NCI-H1417 (cell line): ENCODE results near the gene COX6A2.

Experiments
- DNase-seq, 3 experiments: peaks; one replicate each; lab custom pipeline; 2025; lab: John Stamatoyannopoulos, UW

COX6A2 gene

DNA sequence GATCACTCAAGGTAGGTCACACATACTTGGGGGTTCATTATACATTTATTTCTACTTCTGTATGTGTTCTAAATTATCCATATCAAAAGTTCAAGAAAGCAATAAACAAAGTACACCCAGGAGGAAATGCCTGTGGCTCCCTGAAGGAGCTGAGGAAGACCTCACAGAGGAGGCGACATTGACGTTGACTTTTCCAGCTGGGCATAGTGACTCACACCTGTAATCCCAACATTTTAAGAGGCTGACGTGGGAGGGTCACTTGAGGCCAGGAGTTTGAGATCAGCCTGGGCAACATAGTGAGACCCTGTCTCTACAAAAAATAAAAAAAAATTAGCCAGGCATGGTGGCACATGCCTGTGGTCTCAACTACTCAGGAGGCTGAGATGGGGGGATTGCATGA, 18.7 kb downstream of the COX6A2 start:
- DNase-seq: no peak

DNA sequence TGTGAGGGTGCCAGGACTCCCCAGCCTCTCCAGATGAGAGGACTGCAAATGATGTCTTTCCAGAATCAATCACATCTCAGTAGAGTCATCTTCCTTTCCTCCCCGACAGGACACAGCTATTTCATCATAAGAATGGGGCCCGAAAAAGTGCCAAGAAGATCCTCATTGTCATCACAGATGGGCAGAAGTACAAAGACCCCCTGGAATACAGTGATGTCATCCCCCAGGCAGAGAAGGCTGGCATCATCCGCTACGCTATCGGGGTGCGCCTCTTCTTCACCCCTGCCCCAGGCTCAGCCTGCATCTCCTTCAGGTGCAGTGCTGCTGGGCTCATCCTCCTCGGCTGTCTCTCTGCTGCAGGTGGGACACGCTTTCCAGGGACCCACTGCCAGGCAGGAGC, 20.8 kb downstream of the COX6A2 start:
- no peak for DNase-seq

DNA sequence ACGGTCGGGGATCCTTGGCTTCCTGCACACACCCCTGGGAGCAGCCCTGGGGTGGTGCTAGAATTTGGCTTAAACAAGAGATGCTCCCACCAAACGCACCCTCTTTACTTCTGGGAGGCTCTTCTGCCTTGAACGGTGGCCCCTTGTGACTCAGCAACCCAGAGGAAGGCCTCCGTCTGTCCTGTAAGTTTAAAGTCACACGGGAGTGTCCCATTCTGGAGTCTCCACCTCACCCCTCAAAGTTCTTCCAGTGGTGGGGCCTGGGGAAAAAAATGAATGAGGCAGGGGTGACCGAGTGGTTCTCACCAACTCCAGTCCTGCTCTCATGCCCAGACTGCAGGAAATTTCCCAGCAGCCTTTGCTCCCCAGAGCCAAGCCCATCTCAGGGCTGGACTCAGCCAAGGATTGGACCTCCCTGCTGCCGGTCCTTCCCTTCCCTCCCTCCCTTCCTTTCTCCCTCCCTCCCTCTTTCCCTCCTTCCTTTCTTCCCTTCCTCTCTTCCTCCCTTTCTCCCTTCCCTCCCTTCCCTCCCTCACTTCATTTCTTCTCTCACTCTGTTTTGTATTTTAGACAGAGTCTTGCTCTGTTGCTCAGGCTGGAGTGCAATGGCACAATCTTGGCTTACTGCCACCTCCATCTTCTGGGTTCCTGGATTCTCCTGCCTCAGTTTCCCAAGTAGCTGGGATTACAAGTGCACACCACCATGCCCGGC, 23.7 kb downstream of the COX6A2 start:
- no peak for DNase-seq

DNA sequence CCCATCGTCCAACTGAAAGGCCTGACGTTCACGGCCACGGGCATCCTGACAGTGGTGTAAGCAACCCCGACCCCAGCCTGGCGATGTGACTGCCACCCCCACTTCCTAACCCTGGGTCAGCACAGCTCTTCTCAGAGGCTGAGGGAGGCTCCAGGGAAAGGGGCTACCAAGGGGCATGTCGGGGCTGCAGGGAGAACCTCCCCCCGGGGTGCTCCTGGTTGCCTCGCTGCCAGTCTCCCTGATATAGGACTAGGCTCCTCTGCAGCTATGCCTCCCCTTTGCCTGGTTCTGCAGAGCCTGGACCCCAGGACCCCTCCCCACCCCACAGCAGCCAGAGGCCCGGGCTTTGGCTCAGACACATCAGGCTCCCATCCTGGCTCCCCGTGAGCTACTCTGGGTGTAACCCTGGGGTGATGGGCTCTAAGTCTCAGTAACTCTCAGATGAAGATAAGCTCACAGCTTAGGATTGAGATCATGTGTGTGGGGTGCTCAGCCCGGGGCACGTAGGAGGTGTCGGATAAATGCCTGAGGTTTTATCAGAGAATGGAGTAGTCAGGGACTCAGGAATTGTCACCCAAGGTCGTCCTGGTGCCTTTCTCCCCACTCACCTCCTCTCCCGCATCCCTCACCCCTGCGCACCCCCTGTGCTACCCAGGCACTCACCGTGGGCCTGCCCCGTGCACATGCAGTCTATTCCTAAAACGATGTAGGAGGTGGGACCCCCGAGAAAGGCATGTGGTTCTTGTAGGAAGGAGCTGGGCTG, 24.4 kb downstream of the COX6A2 start:
- no peak for DNase-seq

DNA sequence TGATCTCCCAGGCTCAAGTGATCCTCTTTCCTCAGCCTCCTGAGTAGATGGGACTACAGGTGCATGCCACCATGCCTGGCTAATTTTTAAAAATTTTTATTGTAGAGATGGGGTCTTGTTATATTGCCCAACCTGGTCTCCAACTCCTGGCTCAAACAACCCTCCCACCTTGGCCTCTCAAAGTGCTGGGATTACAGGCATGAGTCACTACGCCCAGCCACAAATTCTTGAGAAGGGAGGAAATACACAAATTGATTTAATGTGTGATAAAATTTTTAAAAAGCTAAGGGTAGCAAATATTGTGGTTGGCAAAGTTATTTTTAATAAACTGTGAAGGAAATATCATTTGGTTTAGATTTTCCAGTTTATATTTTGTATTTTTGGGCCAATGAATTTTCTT, 25.5 kb downstream of the COX6A2 start:
- DNase-seq: no peak

DNA sequence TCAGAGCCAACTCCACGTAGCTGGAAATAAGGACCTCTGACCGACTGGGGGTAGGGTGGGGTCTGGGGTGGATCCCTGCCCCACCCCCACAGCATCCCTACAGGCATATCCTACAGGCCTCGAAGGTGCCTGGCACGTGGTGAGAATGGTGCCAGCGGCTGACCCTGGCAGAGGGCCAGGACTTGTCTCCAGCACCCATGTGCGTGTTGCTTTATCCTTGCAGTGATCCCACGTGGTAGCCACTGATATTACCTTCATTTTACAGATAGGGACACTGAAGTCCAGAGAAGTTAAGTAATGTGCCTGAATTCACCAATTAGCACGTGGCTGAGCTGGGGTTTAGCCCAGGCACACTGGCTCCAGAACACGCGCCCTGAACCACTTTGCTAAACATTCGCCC, 26.7 kb downstream of the COX6A2 start:
- no peak for DNase-seq

DNA sequence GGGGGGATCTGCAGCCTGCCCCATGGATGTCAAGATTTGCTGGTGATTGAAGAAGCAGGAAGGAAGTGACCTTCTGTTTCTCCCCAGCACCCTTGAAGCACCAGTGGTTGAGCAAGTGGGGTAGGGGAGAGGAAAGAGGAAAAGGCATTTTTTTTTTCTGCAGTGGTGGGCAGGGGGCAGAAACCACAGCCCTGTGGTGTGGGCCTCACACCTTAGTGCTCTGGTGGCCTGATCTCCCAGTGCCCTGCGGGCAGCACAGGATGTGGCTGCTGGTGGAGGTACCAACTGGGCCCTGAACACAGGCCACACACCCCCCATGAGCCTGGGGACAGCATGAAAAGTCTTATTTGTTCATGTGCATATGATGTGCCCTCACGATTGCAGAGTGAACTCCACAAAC, 28.0 kb downstream of the COX6A2 start:
- no peak for DNase-seq

DNA sequence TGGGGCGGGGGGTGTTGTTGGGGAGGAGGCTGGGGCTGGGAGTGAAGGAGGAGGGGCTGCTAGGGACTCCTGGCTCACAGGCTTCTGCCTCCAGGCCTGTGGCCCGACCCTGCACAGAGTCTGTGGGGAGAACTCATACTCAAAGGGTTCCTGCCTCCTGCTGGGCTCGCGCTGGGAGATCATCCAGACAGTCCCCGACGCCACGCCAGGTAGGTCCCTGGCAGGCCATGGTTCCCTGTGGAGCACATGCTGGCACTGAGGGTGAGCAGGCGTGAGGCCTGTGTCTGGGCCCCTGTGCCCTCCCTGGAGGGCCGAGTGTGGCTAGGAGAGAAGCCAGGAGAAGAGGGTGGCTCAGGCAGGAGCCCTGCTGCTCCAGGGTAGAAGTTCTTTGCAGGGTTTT, 30.5 kb downstream of the COX6A2 start:
- no peak for DNase-seq

DNA sequence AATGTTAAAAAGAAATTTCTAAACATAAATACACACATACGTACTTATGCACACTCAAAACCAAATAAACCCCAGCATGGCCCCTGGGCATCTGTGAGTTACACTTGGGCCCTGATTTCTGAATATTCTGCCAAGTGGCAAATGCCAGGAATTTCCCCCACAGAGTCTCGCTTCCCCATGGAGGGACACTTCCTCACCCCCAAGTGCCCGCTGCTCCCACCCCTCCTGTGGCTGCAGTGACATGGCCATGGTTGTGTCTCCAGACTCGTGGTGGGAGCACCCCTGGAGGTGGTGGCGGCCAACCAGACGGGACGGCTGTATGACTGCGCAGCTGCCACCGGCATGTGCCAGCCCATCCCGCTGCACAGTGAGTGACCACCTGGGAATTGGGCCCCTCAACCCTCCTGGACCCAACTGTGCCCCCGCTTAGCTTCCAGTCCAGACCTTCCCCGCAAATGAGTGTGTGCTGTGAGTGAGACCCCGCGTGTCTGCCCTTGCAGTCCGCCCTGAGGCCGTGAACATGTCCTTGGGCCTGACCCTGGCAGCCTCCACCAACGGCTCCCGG, 31.0 kb downstream of the COX6A2 start:
- no peak for DNase-seq

DNA sequence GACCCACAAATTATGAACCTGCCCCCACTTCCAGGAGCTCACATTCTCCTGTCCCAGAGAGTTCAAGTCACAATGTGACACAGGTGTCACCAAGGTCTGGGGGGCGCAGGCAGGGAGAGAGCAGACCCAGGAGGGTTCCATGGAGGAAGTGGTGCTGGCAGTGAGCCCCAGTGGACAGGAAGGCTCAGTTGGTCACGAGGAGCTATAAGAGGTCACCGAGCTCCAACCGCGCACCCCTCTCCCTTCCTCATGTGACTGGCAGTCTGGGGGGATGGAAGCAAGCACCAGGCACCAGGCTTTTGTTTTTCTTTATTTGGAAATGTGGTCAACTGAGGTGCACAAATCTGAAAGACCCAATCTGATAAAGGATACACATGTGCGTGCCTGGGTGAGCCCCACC, 32.5 kb downstream of the COX6A2 start:
- no peak for DNase-seq

DNA sequence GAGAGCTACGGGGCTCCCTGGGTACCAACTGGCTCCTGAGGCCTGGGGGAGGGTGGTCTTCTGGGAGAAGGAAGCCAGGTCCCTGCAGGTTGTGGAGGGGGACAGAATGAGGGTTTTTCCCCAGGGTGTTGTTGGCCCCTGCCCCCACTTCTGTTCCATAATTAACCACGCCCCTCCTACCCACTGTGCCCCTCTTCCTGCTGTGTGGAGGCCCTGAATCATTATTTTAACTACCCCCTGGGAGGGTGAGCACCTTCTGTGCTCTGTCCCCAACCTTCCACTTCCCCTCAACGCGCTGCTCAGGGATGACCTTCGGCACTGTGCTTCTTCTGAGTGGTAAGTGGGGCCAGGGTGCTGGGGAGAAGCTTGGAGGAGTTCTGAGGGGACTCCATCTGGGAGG, 35.1 kb downstream of the COX6A2 start, which contains the start of gene ITGAD:
Gene ITGAD, plus strand, starts transcription at position 280 of the 400 bp plus-strand sequence. Its CDS starts 26 bp downstream, at position 306.
- no peak for DNase-seq

DNA sequence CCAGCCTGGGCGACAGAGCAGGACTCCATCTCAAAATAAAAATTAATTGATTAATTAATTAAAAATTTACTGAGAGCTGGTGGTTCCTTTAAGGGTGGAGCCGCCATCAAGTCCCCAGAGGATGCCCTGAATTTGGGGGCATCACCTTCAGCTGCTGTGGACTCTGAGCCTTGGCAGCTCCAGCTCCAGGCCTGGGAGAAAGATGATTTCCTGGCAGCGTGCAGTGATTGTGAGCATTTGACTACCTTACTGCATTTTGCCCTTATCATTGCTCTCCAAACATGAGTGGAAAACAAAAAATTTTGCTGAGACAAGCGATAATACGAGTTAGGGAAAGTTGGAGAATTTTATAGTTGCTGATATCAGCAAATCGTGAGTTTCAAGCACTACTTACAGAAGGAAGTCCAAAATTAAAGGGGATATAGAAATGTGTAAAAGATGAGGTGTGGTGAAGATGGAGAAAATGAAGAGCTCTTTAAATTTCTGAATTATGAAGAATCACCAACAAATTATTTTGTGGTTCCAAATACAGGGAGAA, 37.6 kb downstream of the COX6A2 start:
- DNase-seq: no peak

DNA sequence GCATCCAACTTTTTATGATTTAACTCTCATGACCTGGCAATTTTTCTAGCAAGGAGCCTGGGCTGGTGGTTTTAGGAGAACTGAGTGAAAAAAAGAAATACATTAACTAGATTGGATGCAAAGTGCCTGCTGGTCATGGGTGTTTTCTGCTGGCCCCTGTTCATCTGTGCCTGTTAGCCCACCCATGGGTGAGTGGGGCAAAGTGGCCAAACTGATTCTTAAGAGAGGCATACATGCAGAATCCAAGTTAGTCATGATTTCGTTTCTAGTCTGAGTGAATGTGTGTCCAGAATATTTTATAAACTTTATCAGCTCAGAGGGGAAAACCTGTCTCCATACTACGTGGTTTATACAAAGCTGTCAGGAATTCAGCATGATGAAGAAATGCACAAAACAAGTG, 39.6 kb downstream of the COX6A2 start:
- no peak for DNase-seq

DNA sequence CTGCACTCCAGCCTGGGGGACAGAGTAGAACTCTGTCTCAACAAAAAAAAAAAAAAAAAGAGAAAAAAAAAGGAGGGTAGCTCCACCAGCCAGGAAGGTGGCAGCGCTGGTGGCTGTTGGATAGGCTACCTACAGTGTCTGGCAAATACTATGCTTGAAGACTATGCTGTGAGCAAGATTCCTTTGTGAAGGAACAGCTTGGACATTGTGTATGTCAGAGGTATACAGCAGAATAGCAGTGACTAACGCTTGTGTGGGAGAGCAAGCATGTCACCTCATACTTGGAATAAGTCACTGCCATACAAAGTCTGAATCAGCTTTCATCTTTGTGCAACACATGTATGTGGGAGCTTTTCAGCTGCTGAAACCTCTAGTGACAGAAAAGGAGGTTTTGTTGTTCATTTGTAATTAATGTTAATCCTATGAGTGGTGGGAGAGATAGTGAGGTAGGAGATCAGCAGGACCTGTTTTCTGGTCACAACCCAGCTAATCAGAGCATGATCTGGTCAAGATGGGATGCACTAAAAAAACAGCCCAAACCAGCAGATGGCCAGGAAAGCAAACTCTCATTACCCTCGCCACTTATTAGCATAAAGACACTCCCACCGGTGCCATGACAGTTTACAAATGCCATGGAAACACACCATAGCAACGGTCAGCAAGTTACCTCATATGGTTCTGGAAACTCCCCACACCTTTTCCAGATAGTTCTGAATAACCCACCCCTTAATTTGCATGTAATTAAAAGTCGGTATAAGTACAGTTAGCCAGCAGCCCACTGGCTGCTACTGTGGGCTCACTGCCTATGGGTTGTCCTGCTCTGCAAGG, 41.8 kb downstream of the COX6A2 start:
- peak in 1 of 3 experiments; percentile 13 for DNase-seq

DNA sequence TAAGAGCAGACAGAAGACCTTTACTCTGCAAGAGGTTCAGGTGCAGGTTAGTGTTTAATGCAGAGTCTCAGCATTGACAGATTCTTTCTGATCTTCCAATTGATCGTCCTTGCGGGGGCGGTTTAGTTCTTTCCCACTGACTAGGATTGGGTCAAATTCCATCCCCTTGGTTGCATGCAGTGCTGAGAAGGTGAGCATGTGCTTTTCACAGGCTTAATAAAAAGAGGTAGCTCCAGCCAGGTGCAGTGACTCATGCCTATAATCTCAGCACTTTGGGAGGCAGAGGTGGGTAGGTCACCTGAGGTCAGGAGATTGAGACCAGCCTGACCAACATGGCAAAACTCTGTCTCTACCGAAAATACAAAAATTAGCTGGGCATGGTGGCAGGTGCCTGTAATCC, 42.5 kb downstream of the COX6A2 start:
- no peak for DNase-seq

DNA sequence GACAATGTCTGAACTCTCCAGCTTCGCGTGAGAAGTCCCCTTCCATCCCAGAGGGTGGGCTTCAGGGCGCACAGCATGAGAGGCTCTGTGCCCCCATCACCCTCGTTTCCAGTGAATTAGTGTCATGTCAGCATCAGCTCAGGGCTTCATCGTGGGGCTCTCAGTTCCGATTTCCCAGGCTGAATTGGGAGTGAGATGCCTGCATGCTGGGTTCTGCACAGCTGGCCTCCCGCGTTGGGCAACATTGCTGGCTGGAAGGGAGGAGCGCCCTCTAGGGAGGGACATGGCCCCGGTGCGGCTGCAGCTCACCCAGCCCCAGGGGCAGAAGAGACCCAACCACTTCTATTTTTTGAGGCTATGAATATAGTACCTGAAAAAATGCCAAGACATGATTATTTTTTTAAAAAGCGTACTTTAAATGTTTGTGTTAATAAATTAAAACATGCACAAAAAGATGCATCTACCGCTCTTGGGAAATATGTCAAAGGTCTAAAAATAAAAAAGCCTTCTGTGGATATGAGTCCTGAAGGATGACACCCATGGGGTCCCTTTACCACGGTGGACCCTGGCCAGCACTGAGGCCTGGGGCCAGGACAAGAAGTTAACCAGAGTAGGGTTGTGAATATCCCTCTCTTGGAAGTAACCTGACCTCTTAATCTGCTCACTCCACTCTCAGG, 45.5 kb downstream of the COX6A2 start:
- peak in 2 of 3 experiments; percentile 1 to 17 for DNase-seq

DNA sequence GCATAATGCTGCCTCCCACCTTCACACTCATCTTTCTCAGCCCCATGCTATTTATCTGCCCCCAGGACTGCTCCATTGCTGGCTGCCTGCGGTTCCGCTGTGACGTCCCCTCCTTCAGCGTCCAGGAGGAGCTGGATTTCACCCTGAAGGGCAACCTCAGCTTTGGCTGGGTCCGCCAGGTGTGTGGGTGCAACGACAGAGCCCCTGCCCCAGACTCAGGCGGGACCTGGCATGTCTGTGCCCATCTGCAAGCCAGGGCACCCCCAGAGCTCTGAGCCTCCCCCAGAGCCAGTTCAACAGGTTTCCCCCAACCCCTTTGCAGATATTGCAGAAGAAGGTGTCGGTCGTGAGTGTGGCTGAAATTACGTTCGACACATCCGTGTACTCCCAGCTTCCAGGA, 48.0 kb downstream of the COX6A2 start:
- no peak for DNase-seq
